Germinal center (tissue), 1 donor: ENCODE data around the gene LY6G6F.

ENCODE experiments used
- DNase-seq: peaks from one replicate; pipeline ENCODE4 v3.0.0; 2012; ENCODE audit warnings: mixed read lengths, low spot score

LY6G6F gene, protein sequence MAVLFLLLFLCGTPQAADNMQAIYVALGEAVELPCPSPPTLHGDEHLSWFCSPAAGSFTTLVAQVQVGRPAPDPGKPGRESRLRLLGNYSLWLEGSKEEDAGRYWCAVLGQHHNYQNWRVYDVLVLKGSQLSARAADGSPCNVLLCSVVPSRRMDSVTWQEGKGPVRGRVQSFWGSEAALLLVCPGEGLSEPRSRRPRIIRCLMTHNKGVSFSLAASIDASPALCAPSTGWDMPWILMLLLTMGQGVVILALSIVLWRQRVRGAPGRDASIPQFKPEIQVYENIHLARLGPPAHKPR

DNA sequence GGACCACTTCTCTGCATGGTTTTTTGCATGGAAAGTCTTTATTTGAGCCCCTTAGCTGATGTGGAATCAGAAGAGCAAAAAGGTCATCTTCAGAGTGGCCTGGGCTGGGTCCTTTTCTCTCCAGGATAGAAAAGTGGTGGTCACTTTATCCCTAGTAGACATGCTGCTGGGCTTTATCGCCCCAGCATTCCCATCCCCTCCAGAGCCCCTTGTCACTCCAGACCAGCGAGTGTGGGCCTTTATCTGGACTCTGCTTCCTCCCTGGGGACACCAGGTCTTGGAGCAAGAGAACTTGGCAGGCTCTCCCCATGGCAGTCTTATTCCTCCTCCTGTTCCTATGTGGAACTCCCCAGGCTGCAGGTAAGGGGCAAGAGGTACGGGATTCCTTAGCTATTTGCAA lies at the start of gene LY6G6F:
LY6G6F (plus strand) TSS at position 268 of the 400 bp plus-strand sequence; CDS start at position 309, 41 bp downstream.
- no peak for DNase-seq

DNA sequence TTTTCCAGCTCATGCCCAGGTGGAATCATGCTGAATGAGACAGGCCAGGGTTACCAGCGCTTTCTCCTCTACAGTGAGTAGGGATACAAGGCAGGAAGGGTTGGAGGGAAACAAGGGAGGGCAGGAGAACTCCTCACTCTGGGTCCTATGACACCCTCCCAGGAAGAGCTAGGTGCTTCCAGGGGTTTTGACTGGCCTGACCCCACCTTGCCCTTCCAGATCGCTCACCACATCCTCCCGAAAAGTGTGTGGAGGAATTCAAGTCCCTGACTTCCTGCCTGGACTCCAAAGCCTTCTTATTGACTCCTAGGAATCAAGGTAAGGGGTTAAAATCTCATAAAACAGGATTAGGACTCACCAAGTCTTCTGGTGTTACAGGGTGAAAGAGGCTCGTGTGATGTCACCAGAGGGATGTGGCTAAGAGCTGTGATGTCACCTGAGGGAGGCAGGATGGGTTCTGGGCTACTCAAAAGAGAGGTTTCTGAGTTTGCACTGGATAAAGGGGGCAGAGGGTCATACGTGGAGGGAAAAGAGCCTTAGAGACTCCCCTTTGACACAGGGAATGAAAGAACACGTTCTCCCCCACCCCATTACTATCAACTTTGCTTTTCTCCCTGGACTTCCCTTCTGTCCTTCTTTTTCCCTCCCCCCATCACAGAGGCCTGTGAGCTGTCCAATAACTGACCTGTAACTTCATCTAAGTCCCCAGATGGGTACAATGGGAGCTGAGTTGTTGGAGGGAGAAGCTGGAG lies 49.1 kb upstream of the LY6G6F start:
- no peak for DNase-seq

DNA sequence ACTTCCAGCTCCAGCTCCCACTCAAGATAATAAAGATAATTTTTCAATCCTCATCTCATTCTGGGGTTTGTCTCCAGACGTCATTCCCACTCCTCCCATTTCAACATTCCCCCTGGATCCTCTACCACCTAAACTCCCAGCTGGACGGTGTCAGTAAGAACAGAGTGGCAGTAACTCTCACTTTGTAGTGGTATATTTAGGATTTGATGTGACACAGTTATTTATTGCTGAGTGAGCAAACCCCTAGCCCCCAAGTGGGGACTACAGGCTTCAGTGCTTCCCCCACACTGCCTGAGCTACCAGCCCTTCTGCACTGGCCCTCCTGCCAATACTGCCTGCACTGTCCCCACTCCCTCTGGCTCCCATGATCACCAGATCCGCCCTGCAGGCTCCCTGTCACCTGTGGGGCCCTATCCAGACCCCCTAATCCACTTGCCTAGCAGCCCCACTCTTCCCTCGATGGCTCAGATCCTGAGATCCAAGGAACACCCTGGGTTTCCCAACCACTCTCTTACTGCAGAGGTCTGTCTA lies 48.4 kb upstream of the LY6G6F start:
- no peak for DNase-seq

DNA sequence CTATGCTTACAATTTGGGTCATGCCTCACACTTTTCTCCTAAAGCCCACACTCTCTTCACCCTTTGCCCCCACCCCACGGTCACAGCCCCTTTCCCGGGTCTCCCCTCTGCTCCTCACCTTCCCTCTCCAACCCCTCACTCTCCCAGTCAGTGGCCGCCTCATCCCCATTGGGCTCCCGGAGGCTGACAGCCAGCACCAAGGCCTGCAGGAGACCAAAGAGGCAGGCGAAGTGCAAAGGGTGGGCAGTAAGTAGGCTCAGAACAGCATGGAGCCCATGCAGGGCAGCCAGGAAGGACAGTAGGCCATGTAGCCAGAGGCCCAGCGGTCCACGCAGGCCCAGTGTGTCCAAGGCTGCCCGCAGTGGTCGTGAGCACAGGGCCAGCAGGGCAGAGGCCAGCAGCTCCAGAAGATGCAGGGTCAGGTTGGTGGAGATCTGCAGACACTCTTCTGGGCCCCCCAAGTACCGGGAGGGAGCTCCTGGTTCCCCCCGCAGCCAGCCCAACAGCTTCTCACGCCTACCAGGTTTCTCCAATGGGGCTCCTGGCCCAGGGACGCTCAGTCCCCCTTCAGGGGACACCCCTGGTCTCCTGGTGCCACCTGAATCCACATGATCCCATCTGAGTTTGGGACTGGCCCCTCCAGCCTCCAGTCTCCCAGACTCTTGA lies 47.5 kb upstream of the LY6G6F start:
- DNase-seq, result no peak

DNA sequence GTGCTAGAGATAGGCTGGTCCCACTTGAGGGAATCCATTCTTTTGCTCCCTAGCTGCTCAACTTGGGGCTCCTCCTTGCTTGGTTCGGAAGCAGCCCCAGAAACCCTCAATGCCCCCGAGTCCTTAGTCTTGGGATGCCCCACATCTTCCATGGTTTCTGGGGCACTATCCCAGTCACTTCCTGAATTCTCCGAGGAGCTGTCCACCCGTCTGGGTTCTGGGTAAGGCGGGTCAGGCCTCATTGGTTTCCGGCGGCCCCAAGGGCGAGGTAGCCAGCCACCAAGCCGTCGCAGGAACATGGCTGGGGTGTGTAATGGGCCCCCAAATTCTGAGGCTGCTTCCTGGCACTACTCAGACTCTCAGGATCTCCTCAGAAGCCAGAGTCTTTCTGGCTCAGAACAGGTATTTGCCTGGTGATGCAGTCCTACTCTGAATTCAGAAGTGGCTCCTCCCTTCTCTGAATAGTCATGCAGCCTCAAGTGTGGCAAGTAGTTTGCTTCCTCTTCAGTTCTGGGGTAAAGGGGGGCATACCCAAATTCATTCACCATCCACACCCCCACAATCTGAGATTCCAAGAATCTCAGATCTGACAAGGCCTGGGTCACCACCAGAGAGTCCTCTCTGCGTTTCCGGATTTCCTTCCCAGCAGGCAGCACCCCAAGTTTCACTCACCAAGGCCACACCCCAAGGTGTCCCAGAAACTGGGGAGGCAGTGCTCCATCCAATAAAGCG lies 46.9 kb upstream of the LY6G6F start:
- peak; percentile 43 for DNase-seq

DNA sequence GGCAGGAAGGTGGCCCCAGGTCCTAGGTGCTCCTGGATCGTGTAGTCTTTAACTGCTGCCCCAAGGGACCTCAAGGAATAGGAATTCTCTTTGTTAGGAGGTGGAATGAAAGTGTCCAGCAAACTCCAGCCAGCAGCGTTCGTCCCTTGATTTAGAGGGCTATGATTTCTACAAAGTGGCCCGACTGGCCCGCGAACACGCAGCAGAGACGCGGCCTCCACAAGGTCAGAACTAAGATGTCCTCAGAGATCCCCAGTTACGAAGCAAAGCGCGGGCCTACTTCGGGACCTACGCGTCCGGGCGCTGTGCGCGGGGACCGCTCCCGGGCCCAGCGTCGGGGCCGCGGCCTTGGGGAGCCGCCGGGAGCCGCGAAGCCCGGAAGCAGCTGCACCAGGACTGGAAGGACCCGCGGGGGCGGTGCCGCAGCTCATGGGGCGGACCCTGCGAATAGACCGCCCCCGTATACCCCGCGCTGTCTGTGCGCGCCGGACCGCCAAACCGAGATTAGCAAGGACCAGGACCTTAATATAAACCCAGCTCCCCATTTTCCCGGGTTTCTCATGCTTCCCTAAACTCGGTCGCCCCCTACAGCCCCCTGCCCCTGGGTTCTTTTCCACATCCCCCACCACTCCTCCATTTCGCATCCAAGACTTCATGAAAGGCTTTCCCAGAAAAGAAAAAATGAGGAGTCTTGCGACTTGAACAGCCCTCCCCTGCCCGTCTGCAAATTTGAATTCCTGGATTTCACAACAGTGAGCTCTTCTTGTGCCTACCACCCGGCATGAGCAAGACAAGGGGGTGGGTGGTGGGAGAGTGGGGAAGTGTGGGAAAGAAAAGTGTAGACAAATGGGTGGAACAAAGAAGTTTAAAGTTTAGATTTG lies 46.0 kb upstream of the LY6G6F start, which contains the start of gene C6orf47:
C6orf47 (minus strand) TSS at position 398 of the 881 bp plus-strand sequence. CDS start 831 bp downstream, outside the sequence.
- peak; percentile 88 for DNase-seq

DNA sequence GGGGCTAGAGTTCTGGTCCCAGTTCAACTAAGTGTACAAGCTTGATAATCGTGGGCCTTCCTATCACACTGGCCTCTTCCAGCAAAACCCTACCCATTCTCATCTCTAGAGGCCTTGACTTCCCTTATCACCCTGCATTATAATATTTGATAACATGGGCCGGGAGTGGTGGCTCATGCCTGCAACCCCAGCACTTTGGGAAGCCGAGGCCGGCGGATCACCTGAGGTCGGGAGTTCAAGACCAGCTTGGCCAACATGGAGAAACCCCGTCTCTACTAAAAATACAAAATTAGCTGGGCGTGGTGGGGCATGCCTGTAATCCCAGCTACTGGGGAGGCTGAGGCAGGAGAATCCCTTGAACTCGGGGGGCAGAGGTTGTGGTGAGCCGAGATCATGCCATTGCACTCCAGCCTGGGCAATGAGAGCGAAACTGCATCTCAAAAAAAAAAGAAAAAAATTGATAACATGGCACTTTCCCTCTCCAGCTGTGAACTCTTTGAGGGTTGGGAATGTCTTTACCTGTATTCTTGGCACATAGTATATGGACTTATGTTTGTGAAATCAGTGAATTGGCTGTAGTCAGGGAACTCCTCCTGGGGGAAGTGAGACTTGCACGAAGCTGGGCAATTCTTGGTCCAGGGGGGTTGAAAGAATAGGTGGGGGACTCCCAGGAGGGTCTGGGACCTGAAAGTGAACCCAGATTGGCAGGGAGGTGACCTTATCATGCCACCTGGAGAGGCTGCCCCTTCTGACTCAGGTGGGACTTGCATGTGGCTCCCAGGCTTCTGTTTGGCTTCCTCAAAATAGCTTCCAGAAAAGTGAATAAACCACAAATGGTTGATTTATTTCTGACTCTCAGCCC lies 45.2 kb upstream of the LY6G6F start:
- DNase-seq, result no peak

DNA sequence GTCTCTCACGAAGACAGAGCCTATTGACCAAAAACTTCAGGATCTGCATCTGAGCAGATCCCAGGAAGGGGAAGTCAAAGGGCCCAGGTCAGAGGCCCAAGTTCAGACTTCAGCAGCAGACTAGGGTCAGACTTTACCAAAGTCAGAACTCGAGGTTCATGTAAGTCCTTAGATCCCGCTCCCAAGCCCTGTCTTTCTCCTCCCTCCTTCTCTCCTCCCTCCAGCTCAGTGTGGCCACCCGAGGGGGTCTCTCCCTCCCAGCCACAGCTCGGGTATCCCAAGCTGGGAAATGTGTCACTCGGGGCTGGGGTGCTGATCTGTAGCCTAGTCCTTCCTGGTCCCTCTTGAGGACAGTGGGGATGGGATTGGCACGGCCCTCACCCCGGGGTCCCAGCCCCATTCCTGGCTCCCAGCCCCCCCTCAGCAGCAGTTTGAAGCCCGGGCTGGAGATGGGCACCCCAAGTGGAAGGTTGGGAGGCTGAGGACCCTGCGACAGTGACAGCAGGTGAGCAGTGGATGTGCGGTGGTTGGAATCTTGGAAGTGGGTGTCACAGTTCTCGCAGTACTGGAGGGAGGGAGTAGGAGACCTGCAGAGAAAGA lies 44.4 kb upstream of the LY6G6F start:
- no peak for DNase-seq

DNA sequence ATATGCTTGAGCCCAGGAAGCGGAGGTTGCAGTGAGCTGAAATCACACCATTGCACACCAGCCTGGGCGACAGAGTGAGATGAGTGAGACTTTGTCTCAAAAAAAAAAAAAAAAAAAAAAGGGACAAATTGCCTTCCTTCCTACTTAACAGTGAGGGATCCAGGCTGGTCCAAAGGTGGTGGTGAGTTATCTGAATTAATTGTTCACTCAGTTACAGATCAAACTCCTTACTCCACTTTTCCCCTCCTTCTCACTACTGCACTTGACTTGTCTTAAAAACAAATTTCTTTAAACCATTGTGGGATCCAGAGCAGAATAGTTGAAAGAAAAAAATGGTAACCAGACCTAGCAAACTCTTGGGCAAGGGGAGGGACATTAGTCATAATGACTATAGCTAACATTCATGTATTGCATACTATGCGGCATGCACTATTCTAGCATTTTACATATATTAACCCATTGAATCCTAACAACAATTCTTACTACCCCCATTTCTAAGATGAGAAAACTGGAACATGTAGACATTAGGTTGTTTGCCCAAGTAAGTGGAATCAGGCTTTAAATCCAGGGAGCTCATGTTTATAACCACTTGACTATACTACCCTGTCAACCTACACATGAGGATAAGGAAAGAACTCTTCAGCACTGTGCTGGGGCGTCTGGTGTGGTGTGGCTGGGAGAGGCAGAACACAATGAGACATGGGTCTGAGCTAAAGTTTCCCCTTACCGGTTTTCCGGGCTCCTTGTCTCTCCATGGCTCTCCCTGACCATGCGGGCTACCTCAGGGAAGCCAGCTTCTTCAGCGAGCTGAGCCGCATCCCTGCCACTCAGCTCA lies 43.3 kb upstream of the LY6G6F start:
- DNase-seq, result no peak

DNA sequence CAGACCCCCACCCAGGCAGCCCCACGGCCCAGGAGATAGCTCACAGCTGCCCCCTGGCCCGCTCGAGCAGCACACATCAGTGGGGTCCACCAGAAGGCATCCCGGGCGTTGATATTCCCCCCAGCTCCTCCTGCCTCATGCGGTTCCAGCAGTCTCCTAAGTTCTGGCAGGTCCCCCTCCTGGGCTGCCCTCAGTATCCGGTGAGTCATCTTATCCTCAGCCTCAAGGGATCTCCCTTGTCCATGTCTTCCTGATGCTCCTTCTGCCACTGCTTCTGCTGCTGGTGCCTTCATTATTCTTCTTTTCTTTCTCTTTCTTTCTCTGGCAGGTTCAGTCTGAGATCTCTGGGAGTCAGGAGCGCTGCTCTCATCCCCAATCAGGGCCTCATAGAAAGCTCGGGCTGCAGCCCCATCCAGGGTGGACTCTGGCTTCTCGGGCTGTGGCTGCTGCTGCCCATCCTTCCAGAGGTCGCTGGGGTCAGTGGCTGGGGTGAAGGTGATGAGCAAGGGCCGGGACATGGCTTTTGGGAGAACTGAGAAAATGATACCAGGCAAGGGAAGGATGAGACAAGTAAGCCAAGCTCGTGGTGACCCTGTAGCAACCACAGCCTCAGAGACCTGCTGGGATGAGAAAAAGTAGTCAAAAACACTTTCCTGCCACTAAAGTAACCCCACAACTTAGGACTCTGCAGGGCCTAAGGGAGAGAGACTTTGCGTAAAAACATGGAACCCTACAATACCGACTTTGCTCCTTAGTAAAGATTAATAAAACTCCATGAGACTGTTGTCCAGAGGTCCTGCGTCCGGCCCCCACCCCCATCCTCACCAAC lies 42.5 kb upstream of the LY6G6F start:
- no peak for DNase-seq

DNA sequence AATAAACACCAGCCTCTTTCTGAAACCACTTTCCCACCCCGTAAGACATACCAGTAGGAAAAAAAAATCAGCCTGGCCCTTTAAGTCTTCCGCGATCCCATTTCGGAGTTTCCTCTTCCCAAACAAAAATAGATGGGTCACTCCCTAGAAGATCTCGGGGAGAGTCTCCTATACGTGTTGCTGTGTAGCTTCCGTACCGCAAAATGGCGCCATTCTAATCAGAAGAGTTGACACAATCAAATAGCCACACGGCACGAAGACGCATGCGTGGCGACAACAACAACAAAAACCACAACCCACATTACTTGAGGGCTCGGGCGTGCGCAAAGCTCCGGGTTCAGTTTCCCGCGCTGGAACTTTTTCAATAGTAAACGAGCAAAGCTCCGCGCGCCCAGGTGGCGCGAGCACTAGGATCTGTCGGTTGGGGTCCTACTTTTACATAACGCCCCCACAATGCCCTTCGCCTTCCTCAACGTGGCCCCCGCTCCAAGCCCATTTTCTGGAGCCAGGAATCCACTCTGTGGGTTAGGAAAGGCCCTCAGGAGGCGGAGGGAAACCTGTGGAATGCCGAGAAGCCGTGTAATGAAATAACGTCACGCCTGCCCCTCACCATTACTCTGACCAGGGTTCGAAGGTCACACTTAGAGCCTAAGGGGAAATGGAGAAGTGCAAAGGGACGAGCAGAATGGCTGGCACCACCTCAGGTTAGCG lies 41.7 kb upstream of the LY6G6F start, which contains the start of gene GPANK1:
GPANK1 (minus strand) TSS at position 208 of the 711 bp plus-strand sequence. CDS start 519 bp downstream, outside the sequence.
- peak; percentile 78 for DNase-seq

DNA sequence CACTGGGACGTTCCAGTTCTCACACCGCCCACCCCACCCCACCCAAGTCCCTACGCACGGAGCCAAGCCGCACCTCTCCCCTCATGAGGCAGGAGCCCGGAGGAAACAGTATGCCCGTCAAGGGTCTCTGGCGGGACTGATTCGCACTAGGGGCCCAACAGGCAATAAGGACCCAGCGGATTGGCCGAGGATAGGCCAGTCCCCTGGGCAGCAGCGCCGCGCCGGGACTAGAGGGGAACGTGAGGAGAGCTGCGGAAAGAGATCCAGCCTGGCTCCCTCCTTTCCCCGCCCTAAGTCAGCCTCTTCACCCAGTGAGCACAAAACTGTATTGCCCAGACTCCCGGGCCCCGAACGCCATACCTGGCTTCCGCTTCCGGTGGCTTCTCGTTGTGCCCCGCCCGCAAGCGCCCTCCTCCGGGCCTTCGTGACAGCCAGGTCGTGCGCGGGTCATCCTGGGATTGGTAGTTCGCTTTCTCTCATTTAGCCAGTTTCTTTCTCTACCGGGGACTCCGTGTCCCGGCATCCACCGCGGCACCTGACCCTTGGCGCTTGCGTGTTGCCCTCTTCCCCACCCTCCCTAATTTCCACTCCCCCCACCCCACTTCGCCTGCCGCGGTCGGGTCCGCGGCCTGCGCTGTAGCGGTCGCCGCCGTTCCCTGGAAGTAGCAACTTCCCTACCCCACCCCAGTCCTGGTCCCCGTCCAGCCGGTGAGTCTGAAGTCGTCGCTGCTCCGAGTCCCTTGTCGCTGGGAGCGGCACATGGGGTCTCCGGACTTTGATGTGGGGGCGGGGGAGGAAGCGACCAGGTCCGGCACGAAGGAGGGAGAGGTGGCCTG lies 40.9 kb upstream of the LY6G6F start, which contains the start of gene CSNK2B:
CSNK2B (plus strand) TSS at position 580 of the 836 bp plus-strand sequence. CDS start 752 bp downstream, outside the sequence.
- DNase-seq, result peak; percentile 97

DNA sequence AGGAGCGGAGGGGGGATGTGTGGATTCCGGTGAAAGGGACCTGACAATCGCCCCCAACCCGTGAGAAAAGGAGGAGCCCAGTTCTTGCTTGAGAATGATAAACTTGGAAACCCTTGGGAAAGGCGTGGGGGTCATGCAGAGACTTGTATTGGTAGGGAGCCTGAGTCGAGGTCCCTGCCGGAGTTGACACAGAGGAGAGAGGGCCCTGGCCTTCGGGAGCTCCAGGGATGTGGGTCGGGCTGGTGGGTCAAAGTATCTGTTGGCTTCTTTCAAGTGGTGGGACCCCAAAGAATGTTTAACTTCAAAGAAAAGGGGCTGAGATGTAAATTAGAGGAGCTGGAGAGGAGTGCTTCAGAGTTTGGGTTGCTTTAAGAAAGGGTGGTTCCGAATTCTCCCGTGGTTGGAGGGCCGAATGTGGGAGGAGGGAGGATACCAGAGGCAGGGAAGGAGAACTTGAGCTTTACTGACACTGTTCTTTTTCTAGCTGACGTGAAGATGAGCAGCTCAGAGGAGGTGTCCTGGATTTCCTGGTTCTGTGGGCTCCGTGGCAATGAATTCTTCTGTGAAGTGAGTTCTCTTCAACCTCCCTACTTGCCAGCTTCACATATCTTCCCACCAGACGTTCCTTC lies 40.2 kb upstream of the LY6G6F start:
- DNase-seq, result no peak

DNA sequence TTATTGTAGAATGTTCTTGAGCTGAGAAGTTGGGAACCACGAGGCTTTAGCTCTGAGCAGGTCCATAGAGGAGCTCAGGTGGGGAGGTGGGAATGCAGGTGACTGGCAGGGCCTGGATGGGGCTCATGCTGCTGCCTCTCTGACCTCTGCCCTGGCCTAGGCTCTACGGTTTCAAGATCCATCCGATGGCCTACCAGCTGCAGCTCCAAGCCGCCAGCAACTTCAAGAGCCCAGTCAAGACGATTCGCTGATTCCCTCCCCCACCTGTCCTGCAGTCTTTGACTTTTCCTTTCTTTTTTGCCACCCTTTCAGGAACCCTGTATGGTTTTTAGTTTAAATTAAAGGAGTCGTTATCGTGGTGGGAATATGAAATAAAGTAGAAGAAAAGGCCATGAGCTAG lies 37.0 kb upstream of the LY6G6F start, which contains the start of gene LY6G5B:
LY6G5B (plus strand) TSS at position 301 of the 400 bp plus-strand sequence. CDS start 975 bp downstream, outside the sequence.
- no peak for DNase-seq

DNA sequence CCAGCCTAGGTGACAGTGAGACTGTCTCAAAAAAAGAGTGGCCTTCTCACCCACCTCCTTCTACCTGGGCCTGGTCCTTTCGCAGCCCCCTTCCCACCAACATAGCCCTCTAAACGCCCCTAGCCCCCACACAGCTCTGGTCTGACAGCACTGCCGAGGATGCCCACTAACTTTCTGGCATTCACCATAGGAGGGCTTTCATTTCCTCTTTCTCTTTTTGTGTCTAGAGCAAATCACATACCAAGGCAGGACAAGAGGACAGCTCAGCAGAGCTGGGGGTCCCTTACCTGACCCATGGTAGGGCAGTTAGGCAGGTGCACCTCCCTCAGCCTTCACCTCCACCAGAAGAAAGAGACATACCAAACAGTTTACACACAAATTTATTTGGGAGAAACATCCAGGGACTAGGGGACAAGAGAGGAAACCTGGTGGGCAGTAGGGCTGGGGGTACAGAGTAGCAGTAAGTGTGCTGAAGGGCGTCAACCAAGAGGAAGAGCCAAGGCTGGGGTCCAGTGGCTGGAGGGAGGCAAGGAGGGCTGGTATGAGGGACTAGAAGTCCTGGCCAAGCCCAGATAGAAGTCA lies 30.3 kb upstream of the LY6G6F start:
- no peak for DNase-seq
